RCC 7860 (cell line): ENCODE results near the gene CHMP6.
A peak's percentile ranks its signal among the peaks of the same experiment; 100 is the strongest.

Source experiments
- DNase-seq: peaks from one replicate; pipeline ENCODE4 v3.0.0-alpha.2; 2015; ENCODE audit warnings: low spot score
- FAIRE-seq: peaks from 2 replicates; lab custom pipeline; 2012; peaks lifted over from hg19 to GRCh38; lab: Jason Lieb, UNC

Gene CHMP6

GRCh38 chr17:81040791-81041337, 49.2 kb downstream of the CHMP6 start:
- DNase-seq = peak; percentile 13
- no peak for FAIRE-seq

- DNase-seq (no peak), FAIRE-seq (no peak)
Observed at GRCh38 chr17:81042606-81043005, 51.0 kb downstream of the CHMP6 start.

GRCh38 chr17:81043319-81043724, 51.7 kb downstream of the CHMP6 start:
- FAIRE-seq (no peak), DNase-seq (no peak)

- FAIRE-seq (peak; percentile 97), DNase-seq (peak; percentile 99)
Observed at GRCh38 chr17:81043725-81044427, 52.2 kb downstream of the CHMP6 start.

GRCh38 chr17:81044428-81044763, 52.8 kb downstream of the CHMP6 start:
- no peak for FAIRE-seq
- DNase-seq = no peak

- DNase-seq (peak; percentile 97), FAIRE-seq (peak; percentile 74)
Observed at GRCh38 chr17:81044764-81045589, 53.3 kb downstream of the CHMP6 start.

- no peak for FAIRE-seq
Observed at GRCh38 chr17:81045590-81046095, 54.0 kb downstream of the CHMP6 start.

GRCh38 chr17:81046132-81046769, 54.6 kb downstream of the CHMP6 start:
- no peak for FAIRE-seq
- no peak for DNase-seq

More at GRCh38 chr17:81045590-81046095, 54.0 kb downstream of the CHMP6 start:
- no peak for DNase-seq

GRCh38 chr17:81046770-81047359, 55.2 kb downstream of the CHMP6 start:
- no peak for DNase-seq
- FAIRE-seq = no peak

GRCh38 chr17:81048827-81049371, 57.3 kb downstream of the CHMP6 start:
- no peak for FAIRE-seq
- DNase-seq = no peak

GRCh38 chr17:81049372-81049911, 57.8 kb downstream of the CHMP6 start:
- DNase-seq (peak; percentile 38), FAIRE-seq (no peak)
